Measurements from ENCODE around the gene KRT78. TPM values are rescaled to one million over a fixed set of nuclear protein-coding genes. Genes with fewer than 3 reads are reported as not detected.

The KRT78 gene
- total RNA-seq (2016; rRNA removed; fragmentation: Illumina TruSeq; extraction: Trizol) (not detected in 2 replicates), polyA plus RNA-seq (2011; rRNA removed) (not detected in 2 replicates), polyA minus RNA-seq (2011; rRNA and poly(A)+ RNA removed; ENCODE audit: low replicate concordance) (0.05 TPM in 1 of 2 replicates, not detected in the other), Bru-seq, nascent RNA (not detected), BruChase-seq, experiment 1, labeled RNA remaining after a 6-hour chase (not detected), BruChase-seq, experiment 2, labeled RNA remaining after a 2-hour chase (not detected)
- total RNA-seq (2016; cell fraction: cytosol; rRNA removed; fragmentation: Illumina TruSeq; extraction: Trizol; ENCODE audit: low read depth), result not detected in 2 replicates
- not detected in 2 replicates for total RNA-seq (2016; cell fraction: insoluble cytoplasmic fraction; rRNA removed; fragmentation: Illumina TruSeq; extraction: Trizol)
- total RNA-seq (2016; cell fraction: membrane; rRNA removed; fragmentation: Illumina TruSeq; extraction: Trizol), result not detected in 2 replicates
- not detected in 2 replicates for total RNA-seq (2016; cell fraction: nucleus; rRNA removed; fragmentation: Illumina TruSeq; extraction: Trizol)
- polyA plus RNA-seq (2011; cell fraction: cytosol; rRNA removed), result not detected in 2 replicates
- not detected in 2 replicates for polyA plus RNA-seq (2011; cell fraction: nucleus; rRNA removed)
- polyA plus RNA-seq (2012), result not detected in 2 replicates
- polyA plus RNA-seq (2016; cell fraction: cytosol; fragmentation: Illumina TruSeq; extraction: Trizol; ENCODE audit: low read depth), result not detected in 2 replicates
- not detected in 2 replicates for polyA plus RNA-seq (2016; cell fraction: insoluble cytoplasmic fraction; fragmentation: Illumina TruSeq; extraction: Trizol; ENCODE audit: low read depth)
- not detected in 2 replicates for polyA plus RNA-seq (2016; cell fraction: membrane; fragmentation: Illumina TruSeq; extraction: Trizol; ENCODE audit: low read depth)
- not detected in 2 replicates for polyA plus RNA-seq (2016; cell fraction: nucleus; fragmentation: Illumina TruSeq; extraction: Trizol; ENCODE audit: insufficient read depth, low read depth)
- not detected in 2 replicates for polyA minus RNA-seq (2011; cell fraction: cytosol; rRNA and poly(A)+ RNA removed)
- polyA minus RNA-seq (2011; cell fraction: nucleus; rRNA and poly(A)+ RNA removed), result not detected in 2 replicates
- long read RNA-seq, experiment 1, result 0 reads
- long read RNA-seq, experiment 2, result 0 reads

GRCh38 chr12:52848661-52849255 is at the start of gene KRT78:
KRT78 (minus strand) TSS chr12:52848994; CDS start chr12:52848930, 64 bp downstream.
- Histone ChIP-seq H3K27me3 (ENCODE audit: control insufficient read depth in 1 of 2, insufficient read depth in 2 of 2, low read length in 2 of 2) (peaks cover 3 to 33% of the 10 kb centered on the region in 2 experiments; a peak in 4 of 5 replicates), H2AFZ (ENCODE audit: low read length) (no peak within 1 kb of the TSS), H3K4me2 (ENCODE audit: low read depth, low read length) (no peak within 1 kb of the TSS), H3K79me2 (ENCODE audit: insufficient read depth, low read length) (no peaks in the 10 kb centered on the region), H3K4me1 (ENCODE audit: insufficient read depth, low read length) (no peaks in the 10 kb centered on the region), H4K20me1 (ENCODE audit: insufficient read depth, low read length) (no peaks in the 10 kb centered on the region), H3K36me3 (replicated peaks in 1 of 2; ENCODE audit: control insufficient read depth in 1 of 2, insufficient read depth in 2 of 2, low read length in 2 of 2) (no peaks in the 10 kb centered on the region), H3K9ac (ENCODE audit: insufficient read depth, low read depth, low read length) (no peak within 1 kb of the TSS), H3K9me3 (ENCODE audit: low read length) (no peaks in the 10 kb centered on the region), H3K27ac (ENCODE audit: extremely low read length, insufficient read depth, low read length) (no peak within 1 kb of the TSS), H3K4me3 (replicated peaks in 1 of 3; ENCODE audit: insufficient read depth in 1 of 3, low read depth in 2 of 3, low read length in 3 of 3) (no peak within 1 kb of the TSS)
- ChIA-PET POLR2A (no interaction called here), CTCF (ENCODE audit: low intra/inter-chr PET ratio, low total read pairs) (no interaction called here)
- ATAC-seq (no peak), FAIRE-seq (no peak), DNase-seq (ENCODE audit: low spot score) (no peak)
- in situ Hi-C loops (cut with HindIII; ENCODE audit: extremely low pct_ligation_motif_present, low pct_unique_long_range_greater_than_20kb) (no loop called here), intact Hi-C loops (cut with micrococcal nuclease; ENCODE audit: unreplicated experiment) (no loop called here)
- no TSS peak for BruUV-seq (replicated peaks)
- TF ChIP-seq ATF3 (CRISPR knock-in tag; IDR thresholded peaks at IDR 0.05) (no peak), ZFP91 (CRISPR knock-in tag; IDR thresholded peaks at IDR 0.05; ENCODE audit: borderline replicate concordance) (no peak), SMARCC2 (IDR thresholded peaks at IDR 0.05) (no peak), ZNF747 (CRISPR knock-in tag; IDR thresholded peaks at IDR 0.05; ENCODE audit: borderline replicate concordance) (no peak), ZNF263 (CRISPR knock-in tag; IDR thresholded peaks at IDR 0.05) (no peak), ZNF33A (CRISPR knock-in tag; IDR thresholded peaks at IDR 0.05; ENCODE audit: borderline replicate concordance) (no peak), ZNF589 (CRISPR knock-in tag; conservative IDR thresholded peaks at IDR 0.05) (no peak), ARNT2 (CRISPR knock-in tag; IDR thresholded peaks at IDR 0.05; ENCODE audit: low read depth) (no peak), ZNF576 (CRISPR knock-in tag; IDR thresholded peaks at IDR 0.05) (no peak)
- WGBS (ENCODE audit: low lambda C conversion rate), result 20% methylated on average over 2 of the region's 16 CpGs
